Stomach (tissue), 4 donors: ENCODE measurements around the gene IL32.
"Not testable (repeated sequence)": the region's sequence is repeated elsewhere in the genome, so short reads cannot be mapped to it uniquely, and the experiment has no call there.

Experiments
- CTCF ChIP-seq, 7 experiments: fragments of 450-650 bp in 4 of 7; fragments of 200-600 bp in 3 of 7; sonication (generic) in 3 of 7; IDR thresholded peaks; one replicate each; pipeline ENCODE4 v1.5.1; 2016 to 2019; ENCODE audit warnings: antibody characterized with exemption in 7 of 7, control low read depth in 2 of 7, mild to moderate bottlenecking in 1 of 7
- EP300 ChIP-seq: sonication (generic); formaldehyde crosslinking; IDR thresholded peaks from one replicate; pipeline ENCODE4 v1.6.1; 2017; ENCODE audit warnings: antibody characterized with exemption
- POLR2A ChIP-seq, 4 donors: fragments of 450-650 bp; IDR thresholded peaks; one replicate each; pipeline ENCODE4 v1.6.1; 2016; ENCODE audit warnings: antibody characterized with exemption in 4 of 4, control low read depth in 2 of 4, mild to moderate bottlenecking in 1 of 4, moderate library complexity in 1 of 4

- not testable (repeated sequence) for TF ChIP-seq CTCF (IDR thresholded peaks at IDR 0.05); POLR2A (IDR thresholded peaks at IDR 0.05); EP300
These were observed 9.7 kb upstream of the IL32 start for GRCh38 chr16:3055734-3056115.
